ENCODE measurements around the gene IGFBP3. TPM values are rescaled to one million over a fixed set of nuclear protein-coding genes. Genes with fewer than 3 reads are reported as not detected.

IGFBP3 gene
- total and polyA plus RNA-seq, 2 experiments from 2014 or later, result 11.2 to 11.3 TPM

DNA sequence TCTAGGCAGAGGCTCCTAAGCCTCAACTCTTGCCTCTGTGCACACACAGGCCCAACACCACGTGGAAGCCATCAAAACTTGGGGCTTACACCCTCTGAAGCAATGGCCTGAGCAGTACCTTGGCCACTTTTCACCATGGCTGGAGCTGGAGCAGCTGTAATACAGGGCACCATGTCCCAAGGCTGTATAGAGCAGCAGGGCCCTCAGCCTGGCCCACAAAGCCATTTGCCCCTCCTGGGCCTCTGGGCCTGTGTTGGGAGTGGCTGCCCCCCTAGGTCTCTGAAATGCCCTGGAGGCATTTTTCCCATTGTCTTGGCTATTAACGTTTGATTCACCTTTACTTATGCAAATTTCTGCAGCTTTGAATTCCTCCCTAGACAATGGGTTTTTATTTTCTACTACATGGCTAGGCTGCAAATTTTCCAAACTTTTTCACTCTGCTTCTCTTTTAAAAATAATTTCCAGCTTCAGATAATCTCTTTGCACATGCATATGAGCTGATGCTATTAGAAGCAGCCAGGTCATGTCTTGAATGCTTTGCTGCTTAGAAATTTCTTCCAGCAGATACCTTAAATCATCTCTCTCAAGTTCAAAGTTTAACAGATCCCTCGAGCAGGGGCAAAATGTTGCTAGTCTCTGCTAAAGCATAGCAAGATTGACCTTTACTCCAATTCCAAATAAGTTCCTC lies 42.5 kb downstream of the IGFBP3 start:
- Histone ChIP-seq H3K4me3 (no peak overlapping the region), H3F3A (replicated peaks; ENCODE audit: low read depth) (no peaks in the 10 kb centered on the region), H3K27me3 (ENCODE audit: insufficient read depth) (no peaks in the 10 kb centered on the region), H3K4me2 (no peak overlapping the region), H3K36me3 (ENCODE audit: insufficient read depth) (0 out of 2 replicates have a peak, but pooled peaks cover 3% of the 10 kb centered on the region), H3K4me1 (ENCODE audit: insufficient read depth) (no peaks in the 10 kb centered on the region), H4K20me1 (replicated peaks; ENCODE audit: insufficient read depth) (no peaks in the 10 kb centered on the region), H2AFZ (no peak overlapping the region), H3K79me2 (replicated peaks; ENCODE audit: insufficient read depth) (no peaks in the 10 kb centered on the region), H3K27ac (ENCODE audit: low read depth) (no peak overlapping the region), H3K9me2 (ENCODE audit: insufficient read depth) (no peaks in the 10 kb centered on the region)
- Mint-ChIP-seq H3K9me3 (peaks cover 35% of the 10 kb centered on the region), H3K27me3 (ENCODE audit: insufficient read depth, low read depth, poor library complexity) (no peaks in the 10 kb centered on the region), H3K4me3 (no peak overlapping the region), H3K4me1 (peaks cover 5% of the 10 kb centered on the region; the same call in 2 of the 3 replicates), H3K36me3 (ENCODE audit: low read depth) (peaks cover 26% of the 10 kb centered on the region), H3K27ac (no peak overlapping the region)
- DNase-seq (ENCODE audit: low spot score) (no peak), ATAC-seq (no peak)
- TF ChIP-seq STAT1 (IDR thresholded peaks at IDR 0.05; ENCODE audit: unreplicated experiment) (no peak), CREB1 (CRISPR knock-in tag; IDR thresholded peaks at IDR 0.05; ENCODE audit: low read depth) (no peak), EZH2 (IDR thresholded peaks at IDR 0.05; ENCODE audit: low read depth, unreplicated experiment) (no peak), ZNF331 (CRISPR knock-in tag; IDR thresholded peaks at IDR 0.05; ENCODE audit: low read depth) (no peak), EZH2phosphoT487 (IDR thresholded peaks at IDR 0.05; ENCODE audit: unreplicated experiment) (no peak), JUNB (IDR thresholded peaks at IDR 0.05; ENCODE audit: unreplicated experiment) (no peak), POLR2AphosphoS5 (IDR thresholded peaks at IDR 0.05; ENCODE audit: low read depth) (no peak), NANOG (IDR thresholded peaks at IDR 0.05; ENCODE audit: borderline replicate concordance) (no peak), ZNF114 (CRISPR knock-in tag; IDR thresholded peaks at IDR 0.05) (no peak)
- TF ChIP-seq, protein P1, sequence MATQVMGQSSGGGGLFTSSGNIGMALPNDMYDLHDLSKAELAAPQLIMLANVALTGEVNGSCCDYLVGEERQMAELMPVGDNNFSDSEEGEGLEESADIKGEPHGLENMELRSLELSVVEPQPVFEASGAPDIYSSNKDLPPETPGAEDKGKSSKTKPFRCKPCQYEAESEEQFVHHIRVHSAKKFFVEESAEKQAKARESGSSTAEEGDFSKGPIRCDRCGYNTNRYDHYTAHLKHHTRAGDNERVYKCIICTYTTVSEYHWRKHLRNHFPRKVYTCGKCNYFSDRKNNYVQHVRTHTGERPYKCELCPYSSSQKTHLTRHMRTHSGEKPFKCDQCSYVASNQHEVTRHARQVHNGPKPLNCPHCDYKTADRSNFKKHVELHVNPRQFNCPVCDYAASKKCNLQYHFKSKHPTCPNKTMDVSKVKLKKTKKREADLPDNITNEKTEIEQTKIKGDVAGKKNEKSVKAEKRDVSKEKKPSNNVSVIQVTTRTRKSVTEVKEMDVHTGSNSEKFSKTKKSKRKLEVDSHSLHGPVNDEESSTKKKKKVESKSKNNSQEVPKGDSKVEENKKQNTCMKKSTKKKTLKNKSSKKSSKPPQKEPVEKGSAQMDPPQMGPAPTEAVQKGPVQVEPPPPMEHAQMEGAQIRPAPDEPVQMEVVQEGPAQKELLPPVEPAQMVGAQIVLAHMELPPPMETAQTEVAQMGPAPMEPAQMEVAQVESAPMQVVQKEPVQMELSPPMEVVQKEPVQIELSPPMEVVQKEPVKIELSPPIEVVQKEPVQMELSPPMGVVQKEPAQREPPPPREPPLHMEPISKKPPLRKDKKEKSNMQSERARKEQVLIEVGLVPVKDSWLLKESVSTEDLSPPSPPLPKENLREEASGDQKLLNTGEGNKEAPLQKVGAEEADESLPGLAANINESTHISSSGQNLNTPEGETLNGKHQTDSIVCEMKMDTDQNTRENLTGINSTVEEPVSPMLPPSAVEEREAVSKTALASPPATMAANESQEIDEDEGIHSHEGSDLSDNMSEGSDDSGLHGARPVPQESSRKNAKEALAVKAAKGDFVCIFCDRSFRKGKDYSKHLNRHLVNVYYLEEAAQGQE (IDR thresholded peaks at IDR 0.05; ENCODE audit: unreplicated experiment), result no peak
- TF ChIP-seq, protein P2, sequence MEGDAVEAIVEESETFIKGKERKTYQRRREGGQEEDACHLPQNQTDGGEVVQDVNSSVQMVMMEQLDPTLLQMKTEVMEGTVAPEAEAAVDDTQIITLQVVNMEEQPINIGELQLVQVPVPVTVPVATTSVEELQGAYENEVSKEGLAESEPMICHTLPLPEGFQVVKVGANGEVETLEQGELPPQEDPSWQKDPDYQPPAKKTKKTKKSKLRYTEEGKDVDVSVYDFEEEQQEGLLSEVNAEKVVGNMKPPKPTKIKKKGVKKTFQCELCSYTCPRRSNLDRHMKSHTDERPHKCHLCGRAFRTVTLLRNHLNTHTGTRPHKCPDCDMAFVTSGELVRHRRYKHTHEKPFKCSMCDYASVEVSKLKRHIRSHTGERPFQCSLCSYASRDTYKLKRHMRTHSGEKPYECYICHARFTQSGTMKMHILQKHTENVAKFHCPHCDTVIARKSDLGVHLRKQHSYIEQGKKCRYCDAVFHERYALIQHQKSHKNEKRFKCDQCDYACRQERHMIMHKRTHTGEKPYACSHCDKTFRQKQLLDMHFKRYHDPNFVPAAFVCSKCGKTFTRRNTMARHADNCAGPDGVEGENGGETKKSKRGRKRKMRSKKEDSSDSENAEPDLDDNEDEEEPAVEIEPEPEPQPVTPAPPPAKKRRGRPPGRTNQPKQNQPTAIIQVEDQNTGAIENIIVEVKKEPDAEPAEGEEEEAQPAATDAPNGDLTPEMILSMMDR (conservative IDR thresholded peaks at IDR 0.05; ENCODE audit: low read depth in 2 of 2), result no peak
- TF ChIP-seq, protein P3, sequence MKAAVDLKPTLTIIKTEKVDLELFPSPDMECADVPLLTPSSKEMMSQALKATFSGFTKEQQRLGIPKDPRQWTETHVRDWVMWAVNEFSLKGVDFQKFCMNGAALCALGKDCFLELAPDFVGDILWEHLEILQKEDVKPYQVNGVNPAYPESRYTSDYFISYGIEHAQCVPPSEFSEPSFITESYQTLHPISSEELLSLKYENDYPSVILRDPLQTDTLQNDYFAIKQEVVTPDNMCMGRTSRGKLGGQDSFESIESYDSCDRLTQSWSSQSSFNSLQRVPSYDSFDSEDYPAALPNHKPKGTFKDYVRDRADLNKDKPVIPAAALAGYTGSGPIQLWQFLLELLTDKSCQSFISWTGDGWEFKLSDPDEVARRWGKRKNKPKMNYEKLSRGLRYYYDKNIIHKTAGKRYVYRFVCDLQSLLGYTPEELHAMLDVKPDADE (IDR thresholded peaks at IDR 0.05), result no peak
- TF ChIP-seq, protein P4, sequence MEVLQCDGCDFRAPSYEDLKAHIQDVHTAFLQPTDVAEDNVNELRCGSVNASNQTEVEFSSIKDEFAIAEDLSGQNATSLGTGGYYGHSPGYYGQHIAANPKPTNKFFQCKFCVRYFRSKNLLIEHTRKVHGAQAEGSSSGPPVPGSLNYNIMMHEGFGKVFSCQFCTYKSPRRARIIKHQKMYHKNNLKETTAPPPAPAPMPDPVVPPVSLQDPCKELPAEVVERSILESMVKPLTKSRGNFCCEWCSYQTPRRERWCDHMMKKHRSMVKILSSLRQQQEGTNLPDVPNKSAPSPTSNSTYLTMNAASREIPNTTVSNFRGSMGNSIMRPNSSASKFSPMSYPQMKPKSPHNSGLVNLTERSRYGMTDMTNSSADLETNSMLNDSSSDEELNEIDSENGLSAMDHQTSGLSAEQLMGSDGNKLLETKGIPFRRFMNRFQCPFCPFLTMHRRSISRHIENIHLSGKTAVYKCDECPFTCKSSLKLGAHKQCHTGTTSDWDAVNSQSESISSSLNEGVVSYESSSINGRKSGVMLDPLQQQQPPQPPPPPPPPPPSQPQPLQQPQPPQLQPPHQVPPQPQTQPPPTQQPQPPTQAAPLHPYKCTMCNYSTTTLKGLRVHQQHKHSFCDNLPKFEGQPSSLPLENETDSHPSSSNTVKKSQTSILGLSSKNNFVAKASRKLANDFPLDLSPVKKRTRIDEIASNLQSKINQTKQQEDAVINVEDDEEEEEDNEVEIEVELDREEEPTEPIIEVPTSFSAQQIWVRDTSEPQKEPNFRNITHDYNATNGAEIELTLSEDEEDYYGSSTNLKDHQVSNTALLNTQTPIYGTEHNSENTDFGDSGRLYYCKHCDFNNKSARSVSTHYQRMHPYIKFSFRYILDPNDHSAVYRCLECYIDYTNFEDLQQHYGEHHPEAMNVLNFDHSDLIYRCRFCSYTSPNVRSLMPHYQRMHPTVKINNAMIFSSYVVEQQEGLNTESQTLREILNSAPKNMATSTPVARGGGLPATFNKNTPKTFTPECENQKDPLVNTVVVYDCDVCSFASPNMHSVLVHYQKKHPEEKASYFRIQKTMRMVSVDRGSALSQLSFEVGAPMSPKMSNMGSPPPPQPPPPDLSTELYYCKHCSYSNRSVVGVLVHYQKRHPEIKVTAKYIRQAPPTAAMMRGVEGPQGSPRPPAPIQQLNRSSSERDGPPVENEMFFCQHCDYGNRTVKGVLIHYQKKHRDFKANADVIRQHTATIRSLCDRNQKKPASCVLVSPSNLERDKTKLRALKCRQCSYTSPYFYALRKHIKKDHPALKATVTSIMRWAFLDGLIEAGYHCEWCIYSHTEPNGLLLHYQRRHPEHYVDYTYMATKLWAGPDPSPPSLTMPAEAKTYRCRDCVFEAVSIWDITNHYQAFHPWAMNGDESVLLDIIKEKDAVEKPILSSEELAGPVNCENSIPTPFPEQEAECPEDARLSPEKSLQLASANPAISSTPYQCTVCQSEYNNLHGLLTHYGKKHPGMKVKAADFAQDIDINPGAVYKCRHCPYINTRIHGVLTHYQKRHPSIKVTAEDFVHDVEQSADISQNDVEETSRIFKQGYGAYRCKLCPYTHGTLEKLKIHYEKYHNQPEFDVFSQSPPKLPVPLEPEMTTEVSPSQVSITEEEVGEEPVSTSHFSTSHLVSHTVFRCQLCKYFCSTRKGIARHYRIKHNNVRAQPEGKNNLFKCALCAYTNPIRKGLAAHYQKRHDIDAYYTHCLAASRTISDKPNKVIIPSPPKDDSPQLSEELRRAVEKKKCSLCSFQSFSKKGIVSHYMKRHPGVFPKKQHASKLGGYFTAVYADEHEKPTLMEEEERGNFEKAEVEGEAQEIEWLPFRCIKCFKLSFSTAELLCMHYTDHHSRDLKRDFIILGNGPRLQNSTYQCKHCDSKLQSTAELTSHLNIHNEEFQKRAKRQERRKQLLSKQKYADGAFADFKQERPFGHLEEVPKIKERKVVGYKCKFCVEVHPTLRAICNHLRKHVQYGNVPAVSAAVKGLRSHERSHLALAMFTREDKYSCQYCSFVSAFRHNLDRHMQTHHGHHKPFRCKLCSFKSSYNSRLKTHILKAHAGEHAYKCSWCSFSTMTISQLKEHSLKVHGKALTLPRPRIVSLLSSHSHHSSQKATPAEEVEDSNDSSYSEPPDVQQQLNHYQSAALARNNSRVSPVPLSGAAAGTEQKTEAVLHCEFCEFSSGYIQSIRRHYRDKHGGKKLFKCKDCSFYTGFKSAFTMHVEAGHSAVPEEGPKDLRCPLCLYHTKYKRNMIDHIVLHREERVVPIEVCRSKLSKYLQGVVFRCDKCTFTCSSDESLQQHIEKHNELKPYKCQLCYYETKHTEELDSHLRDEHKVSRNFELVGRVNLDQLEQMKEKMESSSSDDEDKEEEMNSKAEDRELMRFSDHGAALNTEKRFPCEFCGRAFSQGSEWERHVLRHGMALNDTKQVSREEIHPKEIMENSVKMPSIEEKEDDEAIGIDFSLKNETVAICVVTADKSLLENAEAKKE (CRISPR knock-in tag; IDR thresholded peaks at IDR 0.05), result no peak

All from GM23338 (cell line).